HepG2 (cell line): ENCODE data around the gene LYSET. TPM values are rescaled to one million over a fixed set of nuclear protein-coding genes. Genes with fewer than 3 reads are reported as not detected.

ENCODE experiments used
- ATAC-seq: fragments of 200-7000 bp; cut with Tn5 transposase; 3 replicates; pipeline ENCODE4 v1.9.1; 2020; ENCODE audit warnings: mild to moderate bottlenecking, moderate library complexity
- BruUV-seq: library from RNA; stranded (reverse); fragments of 400-500 nt; replicated peaks from 2 replicates; lab custom pipeline; 2021; lab: Mats Ljungman, UMichigan
- CTCF ChIA-PET: fragments of 300-600 bp; formaldehyde crosslinking; extraction: SDS; loops from one replicate; lab custom pipeline; 2021; ENCODE audit warnings: low total read pairs, inconsistent platforms, low intra/inter-chr PET ratio; lab: Yijun Ruan, JAX
- POLR2A ChIA-PET: fragments of 350-600 bp; sonication (Branson Sonifier 250); formaldehyde crosslinking; loops from one replicate; lab custom pipeline; 2020; ENCODE audit warnings: antibody characterized with exemption, inconsistent platforms; lab: Yijun Ruan, JAX
- DNase-seq: peaks from one replicate; pipeline ENCODE4 v3.0.0-alpha.2; 2015; ENCODE audit warnings: low spot score
- FAIRE-seq: peaks from 3 replicates; lab custom pipeline; 2011; peaks lifted over from hg19 to GRCh38; lab: Jason Lieb, UNC
- H2AFZ ChIP-seq: one replicate; pipeline ENCODE4 v1.6.1; 2011; ENCODE audit warnings: low read length, inconsistent platforms
- H3K27ac ChIP-seq: fragments of 300-600 bp; 3 replicates; pipeline ENCODE4 v1.8.0; 2011; ENCODE audit warnings: mixed run types, mild to moderate bottlenecking, mixed read lengths, low read length, inconsistent platforms; ENCODE audit not compliant: insufficient read depth; ENCODE audit errors: extremely low read length
- H3K27me3 ChIP-seq, 2 experiments: fragments of 200-600 bp in 1 of 2; 2 replicates in 1 of 2; 3 replicates in 1 of 2; pipeline versions ENCODE4 v1.6.0 to v1.8.0; 2011; ENCODE audit warnings: low read length in 2 of 2, mild to moderate bottlenecking in 2 of 2, moderate library complexity in 2 of 2, inconsistent platforms in 1 of 2; ENCODE audit not compliant: insufficient read depth in 2 of 2, control insufficient read depth in 1 of 2
- H3K36me3 ChIP-seq, 2 experiments: fragments of 200-600 bp in 1 of 2; replicated peaks in 1 of 2; 2 replicates in 1 of 2; 3 replicates in 1 of 2; pipeline versions ENCODE4 v1.5.1 to v1.8.0; 2011; ENCODE audit warnings: low read length in 2 of 2, inconsistent platforms in 1 of 2; ENCODE audit not compliant: insufficient read depth in 2 of 2, control insufficient read depth in 1 of 2
- H3K4me1 ChIP-seq: 2 replicates; pipeline ENCODE4 v1.5.1; 2012; ENCODE audit warnings: low read length, inconsistent platforms; ENCODE audit not compliant: insufficient read depth
- H3K4me2 ChIP-seq: 2 replicates; pipeline ENCODE4 v1.6.0; 2011; ENCODE audit warnings: low read depth, low read length, inconsistent platforms
- H3K4me3 ChIP-seq, 3 experiments: fragments of 200-600 bp in 1 of 3; sonication (generic), shearing (Covaris generic) in 1 of 3; replicated peaks in 1 of 3; 2 replicates each; pipeline ENCODE4 v1.5.1; 2011 to 2016; ENCODE audit warnings: low read length in 3 of 3, inconsistent platforms in 2 of 3, low read depth in 2 of 3, mild to moderate bottlenecking in 2 of 3, control low read depth in 1 of 3, mixed read lengths in 1 of 3; ENCODE audit not compliant: insufficient read depth in 1 of 3
- H3K79me2 ChIP-seq: one replicate; pipeline ENCODE4 v1.6.1; 2011; ENCODE audit warnings: low read length, inconsistent platforms; ENCODE audit not compliant: insufficient read depth
- H3K9ac ChIP-seq: 2 replicates; pipeline ENCODE4 v1.6.0; 2011; ENCODE audit warnings: mild to moderate bottlenecking, low read depth, low read length, inconsistent platforms; ENCODE audit not compliant: insufficient read depth
- H3K9me3 ChIP-seq: 2 replicates; pipeline ENCODE4 v1.5.1; 2012; ENCODE audit warnings: mild to moderate bottlenecking, low read length
- H4K20me1 ChIP-seq: 2 replicates; pipeline ENCODE4 v1.6.0; 2011; ENCODE audit warnings: inconsistent platforms, mild to moderate bottlenecking, low read length, moderate library complexity; ENCODE audit not compliant: insufficient read depth
- CENPX ChIP-seq: sonication (generic); formaldehyde crosslinking; IDR thresholded peaks from 2 replicates; pipeline ENCODE4 v1.9.0; 2021; ENCODE audit warnings: mild to moderate bottlenecking, missing genetic modification reagents, moderate library complexity
- FUBP1 ChIP-seq: sonication (generic); formaldehyde crosslinking; IDR thresholded peaks from 2 replicates; pipeline ENCODE4 v1.5.1; 2020; ENCODE audit warnings: missing genetic modification reagents, mild to moderate bottlenecking, borderline replicate concordance
- KAT2B ChIP-seq: fragments of 150-350 bp; IDR thresholded peaks from 2 replicates; pipeline ENCODE4 v1.6.1; 2014; ENCODE audit warnings: low read depth, low read length, borderline replicate concordance
- NFE2L2 ChIP-seq: fragments of 150-350 bp; IDR thresholded peaks from 2 replicates; pipeline ENCODE4 v1.6.1; 2014; ENCODE audit warnings: low read length
- UBTF ChIP-seq: sonication (generic); formaldehyde crosslinking; IDR thresholded peaks from 2 replicates; pipeline ENCODE4 v1.4.0; 2020; ENCODE audit warnings: mild to moderate bottlenecking, missing genetic modification reagents
- ZNF224 ChIP-seq: sonication (generic); formaldehyde crosslinking; IDR thresholded peaks from 2 replicates; pipeline ENCODE4 v1.5.0; 2020; ENCODE audit warnings: mild to moderate bottlenecking, missing genetic modification reagents
- ZNF737 ChIP-seq: sonication (generic); formaldehyde crosslinking; IDR thresholded peaks from 2 replicates; pipeline ENCODE4 v1.5.0; 2020; ENCODE audit warnings: missing genetic modification reagents, mild to moderate bottlenecking, borderline replicate concordance
- ZNF749 ChIP-seq: sonication (generic); formaldehyde crosslinking; IDR thresholded peaks from 2 replicates; pipeline ENCODE4 v1.8.0; 2022; ENCODE audit warnings: mild to moderate bottlenecking, missing genetic modification reagents, moderate library complexity, borderline replicate concordance
- ZNF776 ChIP-seq: sonication (generic); formaldehyde crosslinking; IDR thresholded peaks from 2 replicates; pipeline ENCODE4 v1.4.0; 2020; ENCODE audit warnings: mild to moderate bottlenecking, missing genetic modification reagents
- WGBS: methylation state at CpG from one replicate; pipeline ENCODE4 v1.1.6; 2017; ENCODE audit warnings: low lambda C conversion rate; 5-methylcytosine and 5-hydroxymethylcytosine counted together
- in situ Hi-C: cut with HindIII; loops from 2 replicates; pipeline ENCODE4 v1.10.0; 2017; ENCODE audit warnings: low pct_unique_long_range_greater_than_20kb; ENCODE audit not compliant: extremely low pct_ligation_motif_present
- intact Hi-C: fragments of 100-400 bp; cut with micrococcal nuclease; formaldehyde crosslinking; loops from one replicate; pipeline ENCODE4 v1.10.0; 2022; ENCODE audit not compliant: unreplicated experiment
- polyA plus RNA-seq, 8 experiments: library from polyadenylated mRNA; depleted of rRNA in 3 of 8; stranded (reverse) in 7 of 8; unstranded in 1 of 8; fragments of >200 nt; fragmentation: Illumina TruSeq in 4 of 8; extraction: Trizol in 4 of 8; gene quantifications; 2 replicates each; pipeline versions ENCODE4 v1.2.1 to v1.2.3, GENCODE V29; 2011 to 2016; ENCODE audit warnings: low read depth in 4 of 8, missing spikeins in 1 of 8, mixed read lengths in 1 of 8; ENCODE audit not compliant: insufficient read depth in 1 of 8
- total RNA-seq, 5 experiments: library from RNA; depleted of rRNA; stranded (reverse); fragments of >200 nt; fragmentation: Illumina TruSeq; extraction: Trizol; gene quantifications; 2 replicates each; pipeline ENCODE4 v1.2.3, GENCODE V29; 2016; ENCODE audit warnings: low read depth in 1 of 5
- TF ChIP-seq, protein P1 (sequence below): sonication (generic); formaldehyde crosslinking; IDR thresholded peaks from 2 replicates; pipeline ENCODE4 v1.8.1; 2023; ENCODE audit warnings: mild to moderate bottlenecking, missing genetic modification reagents

LYSET gene
- total and polyA plus RNA-seq, 2 of the 13 experiments (the other 11 are each of a cell fraction or from before 2014, with no cell fraction given): 19.1 to 36.6 TPM

DNA sequence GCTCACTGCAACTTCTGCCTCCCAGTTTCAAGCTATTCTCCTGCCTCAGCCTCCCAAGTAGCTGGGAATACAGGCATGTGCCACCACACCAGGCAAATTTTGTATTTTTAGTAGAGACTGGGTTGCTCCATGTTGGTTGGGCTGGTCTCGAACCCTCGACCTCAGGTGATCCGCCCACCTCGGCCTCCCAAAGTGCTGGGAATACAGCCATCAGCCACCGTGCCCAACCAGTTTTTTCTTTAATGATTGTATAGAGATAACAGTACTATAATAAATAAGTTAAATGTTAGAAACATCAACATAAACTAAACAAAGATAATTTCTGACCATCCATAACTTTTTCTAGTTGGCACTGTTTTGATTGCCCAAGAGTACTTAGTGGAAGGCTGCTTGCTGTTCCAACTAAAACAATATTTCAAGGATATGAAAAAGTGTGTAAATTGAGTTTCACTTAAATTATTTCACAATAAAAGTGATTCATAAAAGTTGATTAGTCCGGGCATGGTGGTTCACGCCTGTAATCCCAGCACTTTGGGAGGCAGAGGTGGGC, 16.1 kb downstream of the LYSET start:
- peaks cover 16% of the 10 kb centered on the region for H3K4me1 ChIP-seq
- in situ Hi-C loops: no loop called here
- ATAC-seq: no peak
- TF ChIP-seq ZNF224 (CRISPR knock-in tag): no peak
- no peak for TF ChIP-seq CENPX (CRISPR knock-in tag)
- TF ChIP-seq ZNF737: no peak
- no peak for TF ChIP-seq ZNF776 (CRISPR knock-in tag)
- no peak for TF ChIP-seq FUBP1 (CRISPR knock-in tag)
- TF ChIP-seq ZNF749 (CRISPR knock-in tag): no peak
- TF ChIP-seq, protein P1, sequence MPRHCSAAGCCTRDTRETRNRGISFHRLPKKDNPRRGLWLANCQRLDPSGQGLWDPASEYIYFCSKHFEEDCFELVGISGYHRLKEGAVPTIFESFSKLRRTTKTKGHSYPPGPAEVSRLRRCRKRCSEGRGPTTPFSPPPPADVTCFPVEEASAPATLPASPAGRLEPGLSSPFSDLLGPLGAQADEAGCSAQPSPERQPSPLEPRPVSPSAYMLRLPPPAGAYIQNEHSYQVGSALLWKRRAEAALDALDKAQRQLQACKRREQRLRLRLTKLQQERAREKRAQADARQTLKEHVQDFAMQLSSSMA (CRISPR knock-in tag): no peak
- TF ChIP-seq UBTF (CRISPR knock-in tag): no peak
- TF ChIP-seq KAT2B: no peak
- TF ChIP-seq NFE2L2: no peak
- no peak for FAIRE-seq
- H3K36me3 ChIP-seq: no peaks in the 10 kb centered on the region
- no peak overlapping the region for H3K4me2 ChIP-seq
- H3K9me3 ChIP-seq: no peaks in the 10 kb centered on the region
- BruUV-seq: no TSS peak
- POLR2A ChIA-PET: no interaction called here
- no peak overlapping the region for H2AFZ ChIP-seq
- no peaks in the 10 kb centered on the region for H3K27me3 ChIP-seq
- intact Hi-C loops: no loop called here
- no peak for DNase-seq
- peaks cover 8% of the 10 kb centered on the region for H3K79me2 ChIP-seq
- CTCF ChIA-PET: no interaction called here
- H3K9ac ChIP-seq: no peak overlapping the region
- no peaks in the 10 kb centered on the region for H4K20me1 ChIP-seq
- H3K27ac ChIP-seq: no peak overlapping the region
- H3K4me3 ChIP-seq: no peak overlapping the region
- WGBS: 83% methylated on average over 7 of the region's 7 CpGs
